ENCODE results near the gene CLEC16A.

CLEC16A gene

GRCh38 chr16:10984509-10984908 is 40.1 kb downstream of the CLEC16A start:
- no peak for DNase-seq (ENCODE audit: low read depth)
- no peak overlapping the region for H3K4me3 ChIP-seq (ENCODE audit: low read depth, low read length)
- no peak for TF ChIP-seq CTCF (IDR thresholded peaks at IDR 0.05; ENCODE audit: low read depth, low read length, missing control alignments)

DNA sequence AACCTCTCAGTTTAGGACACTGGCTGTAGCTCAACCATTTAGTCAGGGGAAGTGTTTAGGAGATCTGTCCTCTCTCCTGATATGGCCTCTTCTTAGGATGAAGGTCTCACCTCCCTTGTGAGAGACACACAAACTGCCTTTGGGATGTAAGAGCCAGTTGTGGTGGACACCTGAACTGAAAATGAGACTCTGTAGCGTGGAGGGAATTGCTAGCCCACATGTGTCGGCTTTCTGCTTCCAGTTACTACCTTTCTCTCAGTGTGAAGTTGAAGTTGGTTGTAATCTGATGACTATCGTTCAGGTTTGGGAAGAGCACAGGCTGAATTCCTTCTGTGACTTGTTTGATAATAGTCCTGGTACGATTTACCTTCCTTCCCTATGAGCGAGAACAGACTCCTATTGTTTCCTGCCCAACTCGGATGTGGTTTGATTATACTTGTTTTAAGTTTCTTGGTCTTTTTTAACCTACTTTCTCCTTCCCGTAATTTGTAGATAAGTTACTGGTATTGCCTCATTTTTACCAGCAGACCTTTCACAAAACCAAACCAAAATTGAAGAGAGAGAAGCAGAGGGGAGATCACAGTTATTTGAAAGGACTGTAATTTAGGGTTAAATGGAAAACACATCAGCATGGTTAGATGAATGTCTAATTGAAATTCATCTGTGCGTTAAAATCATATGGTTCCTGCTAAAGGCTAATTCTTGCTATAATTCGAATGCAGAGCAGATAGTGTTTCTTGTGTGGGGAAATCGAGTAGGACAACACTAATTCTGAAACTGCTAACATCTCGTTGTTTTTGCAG is 43.2 kb downstream of the CLEC16A start:
- H3K4me3 ChIP-seq (ENCODE audit: low read depth, low read length), result no peak overlapping the region
- TF ChIP-seq CTCF (IDR thresholded peaks at IDR 0.05; ENCODE audit: low read depth, low read length, missing control alignments), result no peak

DNA sequence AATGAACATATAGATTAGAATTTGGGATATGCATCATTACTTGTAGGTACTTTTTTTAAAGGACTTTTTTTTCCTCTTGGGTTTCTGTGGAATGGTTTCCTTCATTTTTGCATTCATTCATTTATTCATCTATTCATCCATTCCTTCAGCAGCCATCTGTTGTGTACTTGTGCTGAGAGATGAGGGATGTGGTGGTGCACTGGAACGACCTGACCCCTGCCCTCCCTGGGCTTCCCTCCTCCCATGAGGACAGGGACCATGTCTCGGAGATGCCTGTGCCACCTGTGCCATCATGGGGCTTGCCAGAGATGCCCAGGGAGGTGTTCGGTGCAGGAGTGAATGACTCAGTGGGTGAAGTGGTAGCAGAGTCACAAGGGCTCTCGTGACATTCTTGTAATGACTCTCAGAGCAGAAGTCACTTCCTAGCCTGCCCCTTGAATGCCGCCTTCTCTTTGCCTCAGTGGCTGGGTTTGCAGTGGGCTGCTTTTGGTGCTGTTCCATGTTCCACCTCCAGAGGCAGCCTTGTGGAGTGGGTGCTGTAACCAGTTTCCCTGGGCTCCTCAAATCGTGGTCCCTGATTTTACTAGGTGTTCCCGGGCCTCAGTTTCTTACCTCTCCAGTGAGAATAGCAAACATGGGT is 43.9 kb downstream of the CLEC16A start:
- DNase-seq (ENCODE audit: low read depth), result no peak
- H3K4me3 ChIP-seq (ENCODE audit: low read depth, low read length), result no peak overlapping the region
- peak; percentile 84 for TF ChIP-seq CTCF (IDR thresholded peaks at IDR 0.05; ENCODE audit: low read depth, low read length, missing control alignments)

More for the DNA sequence above, 43.2 kb downstream of the CLEC16A start:
- no peak for DNase-seq (ENCODE audit: low read depth)

DNA sequence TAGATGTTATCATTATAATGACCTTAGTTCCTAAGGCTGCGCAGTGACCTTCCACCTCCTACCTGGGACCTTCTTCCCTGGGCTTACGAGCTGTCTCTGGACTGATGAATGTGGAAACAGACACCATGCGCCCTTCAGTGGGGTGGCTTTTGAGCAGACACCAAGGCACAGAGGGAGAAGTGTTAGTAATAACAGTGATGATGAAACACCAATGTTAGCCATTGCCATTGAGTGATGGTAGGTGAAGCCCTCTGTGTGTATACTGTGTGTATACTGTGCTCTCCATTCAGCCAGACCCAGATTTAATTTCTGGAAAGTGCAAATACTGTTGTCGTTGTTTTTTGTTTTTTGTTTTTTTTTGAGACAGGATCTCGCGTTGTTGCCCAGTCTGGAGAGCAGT is 44.5 kb downstream of the CLEC16A start:
- DNase-seq (ENCODE audit: low read depth), result no peak
- TF ChIP-seq CTCF (IDR thresholded peaks at IDR 0.05; ENCODE audit: low read depth, low read length, missing control alignments), result no peak
- no peak overlapping the region for H3K4me3 ChIP-seq (ENCODE audit: low read depth, low read length)

GRCh38 chr16:10989559-10989958 is 45.2 kb downstream of the CLEC16A start:
- no peak for TF ChIP-seq CTCF (IDR thresholded peaks at IDR 0.05; ENCODE audit: low read depth, low read length, missing control alignments)
- no peak overlapping the region for H3K4me3 ChIP-seq (ENCODE audit: low read depth, low read length)
- no peak for DNase-seq (ENCODE audit: low read depth)

GRCh38 chr16:10990378-10990777 is 46.0 kb downstream of the CLEC16A start:
- no peak for DNase-seq (ENCODE audit: low read depth)
- TF ChIP-seq CTCF (IDR thresholded peaks at IDR 0.05; ENCODE audit: low read depth, low read length, missing control alignments), result no peak

More at GRCh38 chr16:10990378-10990777, 46.0 kb downstream of the CLEC16A start:
- no peak overlapping the region for H3K4me3 ChIP-seq (ENCODE audit: low read depth, low read length)
